GM18507 (cell line): ENCODE measurements around the gene NOMO2.
"Not testable (repeated sequence)": the region's sequence is repeated elsewhere in the genome, so short reads cannot be mapped to it uniquely, and the experiment has no call there.

Experiments used
- DNase-seq: peaks from one replicate; pipeline ENCODE4 v3.0.0; 2011; ENCODE audit warnings: low read depth; ENCODE audit not compliant: insufficient read length; ENCODE audit errors: extremely low spot score
- FAIRE-seq: peaks from 2 replicates; lab custom pipeline; 2011; peaks lifted over from hg19 to GRCh38; lab: Jason Lieb, UNC

The NOMO2 gene

GRCh38 chr16:18561727-18562314, at the start of gene NOMO2:
Gene NOMO2 (minus strand): TSS chr16:18562097. CDS start chr16:18562040, 57 bp downstream.
- not testable (repeated sequence) for DNase-seq
- FAIRE-seq = peak; percentile 54

GRCh38 chr16:18610147-18610803, 48.4 kb upstream of the NOMO2 start:
- not testable (repeated sequence) for FAIRE-seq, DNase-seq

- not testable (repeated sequence) for FAIRE-seq, DNase-seq
These were observed 46.4 kb upstream of the NOMO2 start for GRCh38 chr16:18608271-18608670.

- not testable (repeated sequence) for DNase-seq, FAIRE-seq
These were observed 41.8 kb upstream of the NOMO2 start for GRCh38 chr16:18603572-18604246.

- not testable (repeated sequence) for DNase-seq, FAIRE-seq
These were observed 36.7 kb upstream of the NOMO2 start for GRCh38 chr16:18598582-18598981.

- FAIRE-seq, DNase-seq: not testable (repeated sequence)
These were observed 35.8 kb upstream of the NOMO2 start for GRCh38 chr16:18597734-18598133.

- not testable (repeated sequence) for FAIRE-seq, DNase-seq
These were observed 35.4 kb upstream of the NOMO2 start for GRCh38 chr16:18597319-18597718.

GRCh38 chr16:18595796-18596195, 33.9 kb upstream of the NOMO2 start:
- DNase-seq, FAIRE-seq: not testable (repeated sequence)

- not testable (repeated sequence) for DNase-seq, FAIRE-seq
These were observed 33.0 kb upstream of the NOMO2 start for GRCh38 chr16:18594880-18595279.

- DNase-seq, FAIRE-seq: not testable (repeated sequence)
These were observed 32.0 kb upstream of the NOMO2 start for GRCh38 chr16:18593904-18594303.

GRCh38 chr16:18592982-18593381, 31.1 kb upstream of the NOMO2 start:
- FAIRE-seq = peak; percentile 69

GRCh38 chr16:18591908-18592307, 30.0 kb upstream of the NOMO2 start:
- DNase-seq = not testable (repeated sequence)
- peak; percentile 44 for FAIRE-seq

More at GRCh38 chr16:18592982-18593381, 31.1 kb upstream of the NOMO2 start:
- not testable (repeated sequence) for DNase-seq

- not testable (repeated sequence) for FAIRE-seq, DNase-seq
These were observed 29.5 kb upstream of the NOMO2 start for GRCh38 chr16:18591441-18591840.

GRCh38 chr16:18589806-18590205, 27.9 kb upstream of the NOMO2 start:
- not testable (repeated sequence) for FAIRE-seq

GRCh38 chr16:18586560-18587540, 25.0 kb upstream of the NOMO2 start:
- not testable (repeated sequence) for FAIRE-seq, DNase-seq

More at GRCh38 chr16:18589806-18590205, 27.9 kb upstream of the NOMO2 start:
- DNase-seq = not testable (repeated sequence)

- not testable (repeated sequence) for DNase-seq, FAIRE-seq
These were observed 23.9 kb upstream of the NOMO2 start for GRCh38 chr16:18585789-18586188.

GRCh38 chr16:18582902-18583301, 21.0 kb upstream of the NOMO2 start:
- DNase-seq (no peak), FAIRE-seq (no peak)

- not testable (repeated sequence) for FAIRE-seq, DNase-seq
These were observed 18.5 kb upstream of the NOMO2 start for GRCh38 chr16:18580396-18580795.

- not testable (repeated sequence) for DNase-seq, FAIRE-seq
These were observed 17.4 kb upstream of the NOMO2 start for GRCh38 chr16:18579261-18579660.
